Measurements from ENCODE around the gene HBA1.
"Not testable (repeated sequence)": the region's sequence is repeated elsewhere in the genome, so short reads cannot be mapped to it uniquely, and the experiment has no call there.

The HBA1 gene

GRCh38 chr16:176477-177382 lies at the start of gene HBA1:
HBA1 (plus strand) TSS chr16:176680; CDS start chr16:176717, 37 bp downstream.
- DNase-seq: not testable (repeated sequence)

- DNase-seq: no peak
These were observed 47.4 kb upstream of the HBA1 start for GRCh38 chr16:129075-129474.

GRCh38 chr16:130533-131173 lies 45.8 kb upstream of the HBA1 start:
- DNase-seq: no peak

- no peak for DNase-seq
These were observed 44.4 kb upstream of the HBA1 start for GRCh38 chr16:132120-132519.

GRCh38 chr16:133716-134115 lies 42.8 kb upstream of the HBA1 start:
- no peak for DNase-seq

- peak; percentile 27 for DNase-seq
These were observed 38.4 kb upstream of the HBA1 start for GRCh38 chr16:138049-138417.

GRCh38 chr16:140175-140857 lies 36.2 kb upstream of the HBA1 start:
- no peak for DNase-seq

- DNase-seq: no peak
These were observed 34.0 kb upstream of the HBA1 start for GRCh38 chr16:142405-142967.

GRCh38 chr16:143047-143446 lies 33.4 kb upstream of the HBA1 start:
- no peak for DNase-seq

GRCh38 chr16:143456-143855 lies 33.0 kb upstream of the HBA1 start:
- no peak for DNase-seq

- no peak for DNase-seq
These were observed 31.7 kb upstream of the HBA1 start for GRCh38 chr16:144797-145252.

- no peak for DNase-seq
These were observed 29.8 kb upstream of the HBA1 start for GRCh38 chr16:146646-147045.

GRCh38 chr16:149024-149660 lies 27.3 kb upstream of the HBA1 start:
- DNase-seq: no peak

GRCh38 chr16:152141-153128 lies 24.0 kb upstream of the HBA1 start, which contains the start of gene HBZ:
HBZ (plus strand) TSS chr16:152644; CDS start chr16:152910, 266 bp downstream.
- DNase-seq: no peak

- not testable (repeated sequence) for DNase-seq
These were observed 23.4 kb upstream of the HBA1 start for GRCh38 chr16:153129-153521.

- not testable (repeated sequence) for DNase-seq
These were observed 22.8 kb upstream of the HBA1 start for GRCh38 chr16:153550-154216.

- DNase-seq: no peak
These were observed 22.1 kb upstream of the HBA1 start for GRCh38 chr16:154217-155030.

GRCh38 chr16:155031-155398 lies 21.5 kb upstream of the HBA1 start:
- no peak for DNase-seq

- DNase-seq: no peak
These were observed 17.2 kb upstream of the HBA1 start for GRCh38 chr16:159136-159849.
